GM12865 (cell line): ENCODE data around the gene FBXO4.

ENCODE experiments used
- DNase-seq: peaks from one replicate; pipeline ENCODE4 v3.0.0; 2010; ENCODE audit warnings: low read depth
- H3K4me3 ChIP-seq: 2 replicates; pipeline ENCODE4 v1.5.1; 2011; ENCODE audit warnings: mild to moderate bottlenecking, low read depth, low read length, control low read depth
- CTCF ChIP-seq: IDR thresholded peaks from 2 replicates; pipeline ENCODE4 v1.5.1; 2011; ENCODE audit warnings: low read length, control low read depth, low read depth, inconsistent platforms; ENCODE audit not compliant: insufficient read depth; ENCODE audit errors: missing control alignments

FBXO4 gene

GRCh38 chr5:41960481-41960880 lies 35.4 kb downstream of the FBXO4 start:
- no peak for TF ChIP-seq CTCF
- no peak for DNase-seq
- H3K4me3 ChIP-seq: no peak overlapping the region

- H3K4me3 ChIP-seq: no peak overlapping the region
- TF ChIP-seq CTCF: no peak
- DNase-seq: no peak
Observed at GRCh38 chr5:41961736-41962135, 36.7 kb downstream of the FBXO4 start.

GRCh38 chr5:41962491-41962890 lies 37.4 kb downstream of the FBXO4 start:
- no peak for TF ChIP-seq CTCF
- DNase-seq: no peak
- no peak overlapping the region for H3K4me3 ChIP-seq

- no peak overlapping the region for H3K4me3 ChIP-seq
- DNase-seq: no peak
- no peak for TF ChIP-seq CTCF
Observed at GRCh38 chr5:41966401-41967105, 41.5 kb downstream of the FBXO4 start.

- no peak overlapping the region for H3K4me3 ChIP-seq
- no peak for DNase-seq
- no peak for TF ChIP-seq CTCF
Observed at GRCh38 chr5:41967401-41967800, 42.3 kb downstream of the FBXO4 start.

- DNase-seq: no peak
- TF ChIP-seq CTCF: no peak
- no peak overlapping the region for H3K4me3 ChIP-seq
Observed at GRCh38 chr5:41968153-41968723, 43.2 kb downstream of the FBXO4 start.

GRCh38 chr5:41973087-41973486 lies 48.0 kb downstream of the FBXO4 start:
- H3K4me3 ChIP-seq: no peak overlapping the region
- no peak for DNase-seq
- TF ChIP-seq CTCF: no peak
